HCT116 (cell line): ENCODE data around the gene GBF1. TPM values are rescaled to one million over a fixed set of nuclear protein-coding genes. Genes with fewer than 3 reads are reported as not detected.

ENCODE experiments used
- ATAC-seq: fragments of 200-7000 bp; cut with Tn5 transposase; 2 replicates; pipeline ENCODE4 v1.9.1; 2020; ENCODE audit warnings: mild to moderate bottlenecking, moderate library complexity
- BruUV-seq: library from RNA; stranded (reverse); fragments of 400-500 nt; replicated peaks from 2 replicates; lab custom pipeline; 2021; lab: Mats Ljungman, UMichigan
- CTCF ChIA-PET: fragments of 300-600 bp; sonication (Branson Sonifier 250); formaldehyde crosslinking; loops from one replicate; lab custom pipeline; 2021; ENCODE audit warnings: antibody characterized with exemption; lab: Charles Lee
- POLR2A ChIA-PET: fragments of 300-600, 350-600 bp; sonication (Branson Sonifier 250); formaldehyde crosslinking; loops from one replicate; lab custom pipeline; 2021; ENCODE audit warnings: antibody characterized with exemption; lab: Charles Lee
- RAD21 ChIA-PET, 2 experiments: fragments of 300-600 bp; sonication (Branson Sonifier 250); formaldehyde crosslinking; loops; one replicate each; lab custom pipeline; 2023; ENCODE audit warnings: low total read pairs in 2 of 2; ENCODE audit not compliant: uncharacterized antibody in 2 of 2, unreplicated experiment in 2 of 2, low non-redundant PET in 1 of 2; lab: Charles Lee
- DNase-seq: peaks from one replicate; pipeline ENCODE4 v3.0.0-alpha.2; 2010; ENCODE audit warnings: low read depth, low spot score
- H2AFZ ChIP-seq: fragments of 200-600 bp; shearing (Covaris generic), sonication (generic); 2 replicates; pipeline ENCODE4 v1.6.1; 2017; ENCODE audit warnings: low read depth, mixed run types, mixed read lengths, antibody characterized with exemption, low read length; ENCODE audit not compliant: poor library complexity, severe bottlenecking
- H3K27ac ChIP-seq: 2 replicates; pipeline ENCODE4 v1.5.1; 2012; ENCODE audit warnings: low read depth, low read length
- H3K27me3 ChIP-seq: fragments of 200-600 bp; sonication (generic); 2 replicates; pipeline ENCODE4 v1.6.1; 2016; ENCODE audit warnings: mixed run types, low read length, mixed read lengths; ENCODE audit not compliant: insufficient read depth
- H3K36me3 ChIP-seq, 2 experiments: fragments of 200-500 bp in 1 of 2; fragments of 200-600 bp in 1 of 2; sonication (Bioruptor generic) in 1 of 2; sonication (generic) in 1 of 2; 2 replicates each; pipeline versions ENCODE4 v1.5.1 to v1.6.1; 2014 to 2016; ENCODE audit warnings: low read length in 2 of 2, inconsistent platforms in 1 of 2, mixed read lengths in 1 of 2, mixed run types in 1 of 2; ENCODE audit not compliant: insufficient read depth in 2 of 2, control insufficient read depth in 1 of 2
- H3K4me1 ChIP-seq, 2 experiments: fragments of 200-600 bp in 1 of 2; sonication (generic) in 1 of 2; 2 replicates each; pipeline versions ENCODE4 v1.5.1 to v1.6.1; 2012 to 2017; ENCODE audit warnings: low read length in 2 of 2, inconsistent platforms in 1 of 2, mild to moderate bottlenecking in 1 of 2, mixed read lengths in 1 of 2, mixed run types in 1 of 2, moderate library complexity in 1 of 2; ENCODE audit not compliant: insufficient read depth in 2 of 2, control insufficient read depth in 1 of 2
- H3K4me2 ChIP-seq: fragments of 200-600 bp; sonication (generic); 2 replicates; pipeline ENCODE4 v1.6.1; 2017; ENCODE audit warnings: mixed run types, low read length, mixed read lengths
- H3K4me3 ChIP-seq, 2 experiments: fragments of 200-600 bp in 1 of 2; sonication (generic) in 1 of 2; replicated peaks in 1 of 2; 2 replicates each; pipeline ENCODE4 v1.5.1; 2011 to 2016; ENCODE audit warnings: low read length in 2 of 2, control low read depth in 1 of 2, low read depth in 1 of 2, mild to moderate bottlenecking in 1 of 2, mixed read lengths in 1 of 2, mixed run types in 1 of 2
- H3K79me2 ChIP-seq: fragments of 200-600 bp; sonication (generic); 2 replicates; pipeline ENCODE4 v1.6.1; 2017; ENCODE audit warnings: mild to moderate bottlenecking, mixed run types, low read length, moderate library complexity, mixed read lengths; ENCODE audit not compliant: insufficient read depth
- H3K9ac ChIP-seq: fragments of 200-600 bp; sonication (generic); 2 replicates; pipeline ENCODE4 v1.6.1; 2016; ENCODE audit warnings: low read length, mixed read lengths
- H3K9me2 ChIP-seq: fragments of 200-600 bp; sonication (generic), shearing (Covaris generic); 2 replicates; pipeline ENCODE4 v1.6.1; 2017; ENCODE audit warnings: mixed run types, mild to moderate bottlenecking, moderate library complexity; ENCODE audit not compliant: insufficient read depth
- H3K9me3 ChIP-seq, 2 experiments: fragments of 200-500 bp in 1 of 2; fragments of 200-600 bp in 1 of 2; sonication (Bioruptor generic) in 1 of 2; sonication (generic) in 1 of 2; 2 replicates each; pipeline ENCODE4 v1.6.1; 2014 to 2017; ENCODE audit warnings: low read length in 2 of 2, mixed read lengths in 2 of 2, inconsistent platforms in 1 of 2, low read depth in 1 of 2, mild to moderate bottlenecking in 1 of 2, mixed run types in 1 of 2, moderate library complexity in 1 of 2; ENCODE audit not compliant: control insufficient read depth in 1 of 2, insufficient read depth in 1 of 2
- H4K20me1 ChIP-seq: fragments of 200-600 bp; sonication (generic), shearing (Covaris generic); 2 replicates; pipeline ENCODE4 v1.6.1; 2017; ENCODE audit warnings: mixed run types, mild to moderate bottlenecking, moderate library complexity; ENCODE audit not compliant: insufficient read depth
- ATF3 ChIP-seq: IDR thresholded peaks from 2 replicates; pipeline ENCODE4 v1.6.1; 2012
- CBX3 ChIP-seq: IDR thresholded peaks from 2 replicates; pipeline ENCODE4 v1.6.1; 2012; ENCODE audit warnings: low read depth
- CEBPB ChIP-seq: IDR thresholded peaks from 2 replicates; pipeline ENCODE4 v1.6.1; 2012; ENCODE audit warnings: low read depth
- CTCF ChIP-seq, 3 experiments: fragments of 200-600 bp in 1 of 3; sonication (generic) in 1 of 3; IDR thresholded peaks in 2 of 3; conservative IDR thresholded peaks in 1 of 3; 2 replicates each; pipeline ENCODE4 v1.5.1; 2012 to 2017; ENCODE audit warnings: low read depth in 2 of 3, low read length in 2 of 3, antibody characterized with exemption in 1 of 3, borderline replicate concordance in 1 of 3, control low read depth in 1 of 3, mild to moderate bottlenecking in 1 of 3, mixed read lengths in 1 of 3, mixed run types in 1 of 3, moderate library complexity in 1 of 3; ENCODE audit not compliant: insufficient read depth in 1 of 3
- EGR1 ChIP-seq: IDR thresholded peaks from 2 replicates; pipeline ENCODE4 v1.6.1; 2012; ENCODE audit warnings: low read depth
- EZH2 ChIP-seq: fragments of 200-600 bp; sonication (generic); IDR thresholded peaks from 2 replicates; pipeline ENCODE4 v1.6.1; 2017; ENCODE audit warnings: antibody characterized with exemption, mixed run types
- POLR2A ChIP-seq: IDR thresholded peaks from 2 replicates; pipeline ENCODE4 v1.7.0; 2011; ENCODE audit warnings: borderline replicate concordance; ENCODE audit not compliant: insufficient read depth, insufficient read length; ENCODE audit errors: extremely low read depth
- POLR2AphosphoS5 ChIP-seq: IDR thresholded peaks from 2 replicates; pipeline ENCODE4 v1.6.1; 2011; ENCODE audit warnings: mild to moderate bottlenecking, low read depth, low read length, moderate library complexity
- RAD21 ChIP-seq: IDR thresholded peaks from 2 replicates; pipeline ENCODE4 v1.6.1; 2012; ENCODE audit warnings: low read depth, mild to moderate bottlenecking
- REST ChIP-seq: IDR thresholded peaks from 2 replicates; pipeline ENCODE4 v1.6.1; 2012; ENCODE audit warnings: low read depth
- YY1 ChIP-seq: IDR thresholded peaks from 2 replicates; pipeline ENCODE4 v1.6.1; 2011; ENCODE audit warnings: low read length, low read depth, moderate library complexity, mild to moderate bottlenecking; ENCODE audit not compliant: insufficient replicate concordance; ENCODE audit errors: extremely low read depth
- ZBTB33 ChIP-seq: IDR thresholded peaks from 2 replicates; pipeline ENCODE4 v1.6.1; 2011; ENCODE audit warnings: mild to moderate bottlenecking, low read length, moderate library complexity; ENCODE audit not compliant: insufficient replicate concordance; ENCODE audit errors: extremely low read depth
- ZFX ChIP-seq: fragments of 450-650 bp; IDR thresholded peaks from 2 replicates; pipeline ENCODE4 v1.6.1; 2017
- ZNF274 ChIP-seq: fragments of 200-500 bp; sonication (Bioruptor generic); IDR thresholded peaks from 2 replicates; pipeline ENCODE4 v1.6.1; 2014; ENCODE audit warnings: mild to moderate bottlenecking, low read depth, low read length, inconsistent platforms
- intact Hi-C: fragments of 100-400 bp; cut with micrococcal nuclease; formaldehyde crosslinking; loops from 2 replicates; pipeline ENCODE4 v1.10.0; 2022
- total RNA-seq: library from RNA; stranded (reverse); gene quantifications from one replicate; pipeline ENCODE4 v1.2.1, GENCODE V29; 2021; ENCODE audit not compliant: unreplicated experiment

The GBF1 gene
- total RNA-seq, 1 experiment from 2014 or later = 58.9 TPM

GRCh38 chr10:102306006-102306405, 60.7 kb downstream of the GBF1 start:
- H3K9me3 ChIP-seq = no peaks in the 10 kb centered on the region
- intact Hi-C loops = no loop called here
- RAD21 ChIA-PET = no interaction called here
- no peak overlapping the region for H3K9ac ChIP-seq
- no peak overlapping the region for H2AFZ ChIP-seq
- H3K4me2 ChIP-seq = no peak overlapping the region
- CTCF ChIA-PET = no interaction called here
- POLR2A ChIA-PET = interaction anchor here (1.0 kb wide), 1 partner anchor 8 kb away, joined by 3 read pairs; no protein-coding TSS in a partner anchor
- H4K20me1 ChIP-seq = peaks cover 4% of the 10 kb centered on the region; the same call in 1 of the 2 replicates
- DNase-seq (no peak), ATAC-seq (no peak)
- H3K36me3 ChIP-seq = no peaks in the 10 kb centered on the region
- H3K4me3 ChIP-seq = no peak overlapping the region
- no peaks in the 10 kb centered on the region for H3K9me2 ChIP-seq
- TF ChIP-seq REST (no peak), EGR1 (no peak), YY1 (no peak), CEBPB (no peak), EZH2 (no peak), CTCF (IDR thresholded peaks at IDR 0.05 in 2 of 3, conservative IDR thresholded peaks at IDR 0.05 in 1 of 3; ENCODE audit: borderline replicate concordance in 1 of 3, insufficient read depth in 1 of 3, low read depth in 2 of 3, low read length in 2 of 3) (no peak), POLR2A (no peak), CBX3 (no peak), ZNF274 (no peak), RAD21 (no peak), ATF3 (no peak), ZFX (no peak), ZBTB33 (no peak), POLR2AphosphoS5 (no peak)
- no TSS peak for BruUV-seq
- H3K79me2 ChIP-seq = peaks cover 39% of the 10 kb centered on the region
- H3K4me1 ChIP-seq = peaks cover 13 to 22% of the 10 kb centered on the region in 2 experiments
- no peaks in the 10 kb centered on the region for H3K27me3 ChIP-seq
- H3K27ac ChIP-seq = no peak overlapping the region
